ENCODE measurements around the gene PTPN9. TPM values are rescaled to one million over a fixed set of nuclear protein-coding genes. Genes with fewer than 3 reads are reported as not detected.

PTPN9 gene
- total and polyA plus RNA-seq, 2 of the 13 experiments (the other 11 are each of a cell fraction or from before 2014, with no cell fraction given) = 16.6 to 19.9 TPM

- no peak overlapping the region for H3K27ac ChIP-seq (ENCODE audit: extremely low read length, insufficient read depth, low read length)
- no peak overlapping the region for H3K9ac ChIP-seq (ENCODE audit: insufficient read depth, low read depth, low read length)
- ChIA-PET CTCF (ENCODE audit: low intra/inter-chr PET ratio, low total read pairs) (no interaction called here), POLR2A (no interaction called here)
- H3K4me3 ChIP-seq (replicated peaks in 1 of 3; ENCODE audit: insufficient read depth in 1 of 3, low read depth in 2 of 3, low read length in 3 of 3) = no peak overlapping the region
- H2AFZ ChIP-seq (ENCODE audit: low read length) = no peak overlapping the region
- BruUV-seq (replicated peaks) = no TSS peak
- no peaks in the 10 kb centered on the region for H3K27me3 ChIP-seq (ENCODE audit: control insufficient read depth in 1 of 2, insufficient read depth in 2 of 2, low read length in 2 of 2)
- DNase-seq (ENCODE audit: low spot score) = no peak
- peaks cover 8 to 24% of the 10 kb centered on the region in 2 experiments; a peak in 4 of 5 replicates for H3K36me3 ChIP-seq (replicated peaks in 1 of 2; ENCODE audit: control insufficient read depth in 1 of 2, insufficient read depth in 2 of 2, low read length in 2 of 2)
- no peaks in the 10 kb centered on the region for H3K4me1 ChIP-seq (ENCODE audit: insufficient read depth, low read length)
- intact Hi-C loops (cut with micrococcal nuclease; ENCODE audit: unreplicated experiment) (no loop called here), in situ Hi-C loops (cut with HindIII; ENCODE audit: extremely low pct_ligation_motif_present, low pct_unique_long_range_greater_than_20kb) (no loop called here)
- H3K4me2 ChIP-seq (ENCODE audit: low read depth, low read length) = no peak overlapping the region
- FAIRE-seq = no peak
- no peak for ATAC-seq
- WGBS (ENCODE audit: low lambda C conversion rate) = 87% methylated on average over 4 of the region's 4 CpGs
- no peaks in the 10 kb centered on the region for H4K20me1 ChIP-seq (ENCODE audit: insufficient read depth, low read length)
- no peaks in the 10 kb centered on the region for H3K79me2 ChIP-seq (ENCODE audit: insufficient read depth, low read length)
- TF ChIP-seq FOXO1 (CRISPR knock-in tag; IDR thresholded peaks at IDR 0.05) (no peak), ZNF407 (CRISPR knock-in tag; IDR thresholded peaks at IDR 0.05; ENCODE audit: not compliant biosample characterization) (no peak), NFKBIZ (CRISPR knock-in tag; IDR thresholded peaks at IDR 0.05) (no peak), ZNF318 (CRISPR knock-in tag; IDR thresholded peaks at IDR 0.05) (no peak), ZNF839 (CRISPR knock-in tag; IDR thresholded peaks at IDR 0.05; ENCODE audit: borderline replicate concordance) (no peak), ZNF263 (CRISPR knock-in tag; IDR thresholded peaks at IDR 0.05) (no peak), ZBTB14 (CRISPR knock-in tag; IDR thresholded peaks at IDR 0.05) (no peak)
- H3K9me3 ChIP-seq (ENCODE audit: low read length) = no peaks in the 10 kb centered on the region
Measured at GRCh38 chr15:75598361-75598760, 19.2 kb upstream of the PTPN9 start.

Measured in HepG2 (cell line).